Tibial nerve (tissue), 4 donors: Measurements from ENCODE around the gene RALB. TPM values are rescaled to one million over a fixed set of nuclear protein-coding genes. Genes with fewer than 3 reads are reported as not detected.

ENCODE experiments used
- DNase-seq, 2 donors: peaks; one replicate each; pipeline ENCODE4 v3.0.0-alpha.2; 2019; ENCODE audit warnings: low spot score in 2 of 2
- H3K27ac ChIP-seq, 4 donors: fragments of 200-600 bp; sonication (generic) in 3 of 4; one replicate each; pipeline ENCODE4 v1.5.1; 2017 to 2019; ENCODE audit warnings: mild to moderate bottlenecking in 1 of 4
- H3K27me3 ChIP-seq, 2 donors: fragments of 200-600 bp; sonication (generic) in 1 of 2; one replicate each; pipeline versions ENCODE4 v1.5.1 to v1.6.0; 2017 to 2019
- H3K36me3 ChIP-seq, 3 donors: fragments of 200-600 bp; sonication (generic); one replicate each; pipeline ENCODE4 v1.5.1; 2018 to 2019
- H3K4me1 ChIP-seq, 4 donors: fragments of 200-600 bp; sonication (generic) in 3 of 4; one replicate each; pipeline ENCODE4 v1.5.1; 2017 to 2019
- H3K4me3 ChIP-seq, 4 donors: fragments of 200-600 bp; sonication (generic) in 3 of 4; one replicate each; pipeline ENCODE4 v1.5.1; 2017 to 2019; ENCODE audit warnings: mild to moderate bottlenecking in 1 of 4, moderate library complexity in 1 of 4
- H3K9me3 ChIP-seq, 4 donors: fragments of 200-600 bp; sonication (generic) in 3 of 4; one replicate each; pipeline ENCODE4 v1.5.1; 2017 to 2019
- CTCF ChIP-seq, 5 experiments: fragments of 200-600 bp in 3 of 5; fragments of 450-650 bp in 2 of 5; sonication (generic) in 3 of 5; IDR thresholded peaks; one replicate each; pipeline ENCODE4 v1.5.1; 2016 to 2019; ENCODE audit warnings: antibody characterized with exemption in 5 of 5, mild to moderate bottlenecking in 3 of 5, moderate library complexity in 2 of 5
- EP300 ChIP-seq, 2 donors: sonication (generic); formaldehyde crosslinking; IDR thresholded peaks; one replicate each; pipeline ENCODE4 v1.6.1; 2017; ENCODE audit warnings: antibody characterized with exemption in 2 of 2, mild to moderate bottlenecking in 1 of 2
- POLR2A ChIP-seq, 2 donors: fragments of 450-650 bp; IDR thresholded peaks; one replicate each; pipeline ENCODE4 v1.6.1; 2017; ENCODE audit warnings: antibody characterized with exemption in 2 of 2, mild to moderate bottlenecking in 2 of 2, moderate library complexity in 2 of 2
- WGBS, 2 donors: methylation state at CpG; one replicate each; pipeline ENCODE4 v1.1.5; 2018; 5-methylcytosine and 5-hydroxymethylcytosine counted together
- total RNA-seq, 4 donors: library from RNA; depleted of rRNA; stranded (reverse); fragments of >200 nt; gene quantifications; one replicate each; pipeline ENCODE4 v1.1.0, GENCODE V29; 2016

RALB gene
- total RNA-seq, 4 donors from 2014 or later, result 35.1 to 40.4 (median 39.8) TPM

DNA sequence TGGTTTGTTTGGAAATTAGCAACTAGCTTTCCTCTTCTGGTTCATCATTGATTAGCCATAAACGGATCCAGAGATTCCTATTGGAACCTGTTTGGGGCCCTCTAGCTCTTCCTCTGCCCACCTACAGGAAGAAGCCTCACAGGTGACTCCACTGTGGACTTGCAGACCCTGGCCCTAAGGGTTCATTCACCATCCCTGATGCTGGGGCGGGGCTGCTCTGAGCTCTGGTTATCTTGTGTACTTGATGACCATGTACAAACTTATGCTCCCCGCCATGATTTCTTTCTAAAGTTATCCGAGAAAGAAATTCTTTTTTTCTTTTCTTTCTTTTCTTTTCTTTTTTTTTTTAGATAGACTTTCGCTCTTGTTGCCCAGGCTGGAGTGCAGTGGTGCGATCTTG, 59.4 kb downstream of the RALB start:
- WGBS, 2 donors, result 72 to 74% methylated on average over 6 of the region's 6 CpGs
- no peak overlapping the region for H3K4me3 ChIP-seq
- H3K27me3 ChIP-seq, result no peaks in the 10 kb centered on the region
- H3K4me1 ChIP-seq, result peaks cover 0 to 18% (median 3%) of the 10 kb centered on the region in 4 donors
- no peak overlapping the region for H3K27ac ChIP-seq
- H3K36me3 ChIP-seq, result no peaks in the 10 kb centered on the region
- TF ChIP-seq CTCF (IDR thresholded peaks at IDR 0.05) (no peak), POLR2A (IDR thresholded peaks at IDR 0.05) (no peak), EP300 (IDR thresholded peaks at IDR 0.05) (no peak)
- DNase-seq, result no peak
- no peaks in the 10 kb centered on the region for H3K9me3 ChIP-seq

DNA sequence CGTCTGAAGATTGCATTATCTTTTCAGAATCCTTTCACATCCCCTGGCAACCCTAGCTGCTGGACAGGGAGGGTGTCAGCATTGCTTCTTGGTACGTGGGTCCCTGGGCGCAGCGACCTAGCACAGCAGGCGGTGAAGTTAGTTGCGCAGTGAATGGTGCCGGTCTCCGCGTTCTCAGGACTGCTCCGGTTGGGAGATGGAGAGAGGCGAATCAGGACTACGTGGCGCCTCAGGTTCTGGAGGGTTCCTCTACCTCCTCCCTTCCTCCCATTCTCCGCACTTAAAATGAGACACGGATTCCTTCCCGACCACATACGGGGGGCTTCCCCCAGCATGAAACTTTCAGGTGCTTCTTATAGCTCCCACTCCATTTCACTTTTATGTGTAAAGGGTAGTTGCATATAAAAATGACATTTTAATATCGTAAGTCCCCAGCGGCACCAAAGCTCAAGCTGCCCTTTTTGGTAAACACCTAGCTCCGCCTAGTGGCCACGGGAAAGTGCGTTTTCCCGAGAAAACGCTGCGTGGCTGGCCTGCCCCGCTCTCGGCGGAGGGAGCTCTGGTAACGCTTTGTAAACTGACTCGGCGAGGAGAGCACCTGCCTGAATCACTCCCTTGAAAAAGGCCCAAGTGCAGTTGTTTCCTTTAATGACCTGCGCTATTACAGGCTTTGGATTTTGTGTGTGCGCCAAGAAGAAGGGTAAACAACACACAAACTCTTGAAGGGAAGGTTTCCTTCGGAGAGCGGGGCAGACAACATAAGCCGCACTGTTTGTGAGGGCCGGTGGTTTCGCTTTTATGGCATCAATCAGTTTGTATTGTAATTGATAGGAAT, 60.4 kb downstream of the RALB start:
- H3K9me3 ChIP-seq, result no peaks in the 10 kb centered on the region
- no peaks in the 10 kb centered on the region for H3K27me3 ChIP-seq
- peak; percentile 72 to 87 for DNase-seq
- peak in 1 of 2 donors; percentile 68 for TF ChIP-seq EP300 (IDR thresholded peaks at IDR 0.05)
- TF ChIP-seq POLR2A (IDR thresholded peaks at IDR 0.05), result no peak
- peak; percentile 82 to 92 (median 85) for TF ChIP-seq CTCF (IDR thresholded peaks at IDR 0.05)
- WGBS, 2 donors, result 4 to 7% methylated on average over 38 of the region's 38 CpGs
- peak overlapping the region; percentile 13 to 56 (median 32) for H3K4me3 ChIP-seq
- peak overlapping the region in 2 of 4 donors; percentile 45 to 64 for H3K27ac ChIP-seq
- no peaks in the 10 kb centered on the region for H3K36me3 ChIP-seq
- H3K4me1 ChIP-seq, result peaks cover 0 to 18% (median 3%) of the 10 kb centered on the region in 4 donors

GRCh38 chr2:120313695-120314615, 61.3 kb downstream of the RALB start:
- 57 to 58% methylated on average over 28 to 33 of the region's 39 CpGs for WGBS, 2 donors
- no peaks in the 10 kb centered on the region for H3K27me3 ChIP-seq
- no peaks in the 10 kb centered on the region for H3K9me3 ChIP-seq
- TF ChIP-seq EP300 (IDR thresholded peaks at IDR 0.05) (no peak), POLR2A (IDR thresholded peaks at IDR 0.05) (no peak), CTCF (IDR thresholded peaks at IDR 0.05) (no peak)
- peak overlapping the region in 2 of 4 donors; percentile 45 to 64 for H3K27ac ChIP-seq
- H3K4me1 ChIP-seq, result peaks cover 0 to 25% (median 3%) of the 10 kb centered on the region in 4 donors
- peak overlapping the region; percentile 13 to 56 (median 32) for H3K4me3 ChIP-seq
- no peaks in the 10 kb centered on the region for H3K36me3 ChIP-seq
- no peak for DNase-seq

DNA sequence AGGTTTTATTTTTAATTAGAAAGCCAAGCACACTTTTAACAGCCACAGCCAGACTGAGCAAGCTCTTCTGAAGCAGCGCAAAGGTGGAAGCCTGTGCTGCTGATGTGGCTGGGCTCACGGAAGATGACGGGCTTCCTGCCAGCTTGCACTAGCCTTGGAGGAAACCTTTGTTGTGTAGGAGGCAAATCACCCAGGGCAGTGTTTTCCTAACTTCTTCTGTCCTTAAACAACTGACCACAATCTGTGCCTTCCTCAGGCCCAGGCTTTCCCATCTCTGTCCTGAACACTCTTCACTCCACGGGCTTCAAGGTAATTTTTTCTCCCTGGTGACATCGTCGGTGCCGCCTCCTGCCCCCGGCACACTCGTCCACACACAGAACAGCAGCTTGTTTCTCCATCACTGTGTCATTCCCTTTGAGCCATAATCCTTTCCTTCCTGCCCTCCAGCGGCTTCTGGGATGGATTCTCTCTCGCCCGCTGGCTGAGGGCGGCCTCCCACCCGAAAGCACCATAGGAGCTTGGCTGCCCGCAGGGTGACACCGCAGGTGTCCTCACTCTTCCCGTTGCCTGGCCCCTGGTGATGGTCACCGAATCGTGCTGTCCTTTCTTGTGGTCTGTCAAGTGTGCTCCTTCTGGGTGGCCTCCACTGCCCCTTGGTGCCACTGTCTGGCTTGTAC, 62.2 kb downstream of the RALB start:
- Histone ChIP-seq H3K27ac (no peak overlapping the region), H3K9me3 (no peaks in the 10 kb centered on the region), H3K36me3 (no peaks in the 10 kb centered on the region), H3K27me3 (no peaks in the 10 kb centered on the region), H3K4me1 (peaks cover 0 to 34% (median 5%) of the 10 kb centered on the region in 4 donors), H3K4me3 (no peak overlapping the region)
- TF ChIP-seq POLR2A (IDR thresholded peaks at IDR 0.05) (no peak), CTCF (IDR thresholded peaks at IDR 0.05) (no peak), EP300 (IDR thresholded peaks at IDR 0.05) (no peak)
- 81 to 83% methylated on average over 19 of the region's 19 CpGs for WGBS, 2 donors
- DNase-seq, result no peak
